ENCODE data around the gene NALCN. TPM values are rescaled to one million over a fixed set of nuclear protein-coding genes. Genes with fewer than 3 reads are reported as not detected.

Gene NALCN
- total RNA-seq, 1 donor from 2014 or later = 2.3 TPM

DNA sequence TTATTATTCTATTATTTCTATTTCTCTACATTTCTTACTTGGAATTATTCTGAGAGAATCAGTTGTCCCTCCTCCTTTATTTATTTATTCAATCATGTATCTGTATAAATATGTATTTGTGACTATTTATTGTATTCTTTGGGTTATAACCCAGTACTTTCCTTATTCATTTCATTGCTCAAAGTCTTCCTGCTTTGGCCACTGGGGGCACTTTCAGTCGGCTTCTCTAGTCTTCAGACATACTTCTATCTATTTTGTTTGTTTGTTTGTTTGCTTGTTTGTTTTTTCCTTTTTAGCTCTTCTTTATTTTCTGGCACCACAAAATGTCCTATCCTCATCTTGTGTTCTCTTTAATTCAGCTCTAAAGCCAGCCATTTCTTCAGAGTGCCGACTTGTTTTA lies 260.4 kb downstream of the NALCN start:
- intact Hi-C loops (cut with DNase I) = no loop called here
- DNase-seq (ENCODE audit: low spot score) = no peak

DNA sequence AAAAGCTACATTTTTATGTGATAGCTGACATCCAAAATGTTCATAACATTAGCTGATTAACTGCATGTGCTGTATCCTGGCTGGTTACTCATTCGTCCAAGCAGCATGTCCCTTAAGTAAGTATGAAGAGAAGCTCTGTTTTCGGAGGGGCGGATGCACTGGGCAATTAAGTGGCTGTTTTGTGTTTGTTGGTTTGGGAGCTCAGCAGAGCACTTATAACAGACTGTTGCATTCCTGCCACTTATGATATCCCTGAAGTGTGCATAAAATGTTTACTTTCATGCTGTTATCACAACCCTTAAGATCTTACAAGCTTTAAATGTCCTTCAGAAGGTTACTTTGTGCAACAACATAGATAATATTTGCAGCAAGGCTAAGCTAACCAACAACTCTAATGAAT lies 264.1 kb downstream of the NALCN start:
- DNase-seq (ENCODE audit: low spot score) = no peak
- intact Hi-C loops (cut with DNase I) = no loop called here

DNA sequence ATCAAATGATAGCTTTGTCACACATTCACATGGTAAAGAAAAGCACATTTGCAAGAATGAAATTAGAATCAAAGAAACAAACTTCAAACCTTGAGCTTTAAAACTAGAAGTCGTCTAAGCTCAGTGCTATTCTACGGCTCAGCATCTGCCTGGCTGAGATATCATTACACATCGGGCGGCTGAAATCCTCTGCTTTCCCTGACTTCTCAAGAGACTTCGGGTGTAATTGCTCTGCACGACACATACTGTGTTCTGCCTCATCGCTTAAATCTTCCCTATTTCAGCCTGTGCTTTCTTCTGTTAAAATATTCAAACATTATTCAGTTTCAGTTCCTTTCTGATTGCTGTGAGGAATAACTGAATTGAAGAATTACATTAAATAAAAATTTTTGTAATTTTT lies 265.3 kb downstream of the NALCN start:
- intact Hi-C loops (cut with DNase I) = no loop called here
- DNase-seq (ENCODE audit: low spot score) = no peak

DNA sequence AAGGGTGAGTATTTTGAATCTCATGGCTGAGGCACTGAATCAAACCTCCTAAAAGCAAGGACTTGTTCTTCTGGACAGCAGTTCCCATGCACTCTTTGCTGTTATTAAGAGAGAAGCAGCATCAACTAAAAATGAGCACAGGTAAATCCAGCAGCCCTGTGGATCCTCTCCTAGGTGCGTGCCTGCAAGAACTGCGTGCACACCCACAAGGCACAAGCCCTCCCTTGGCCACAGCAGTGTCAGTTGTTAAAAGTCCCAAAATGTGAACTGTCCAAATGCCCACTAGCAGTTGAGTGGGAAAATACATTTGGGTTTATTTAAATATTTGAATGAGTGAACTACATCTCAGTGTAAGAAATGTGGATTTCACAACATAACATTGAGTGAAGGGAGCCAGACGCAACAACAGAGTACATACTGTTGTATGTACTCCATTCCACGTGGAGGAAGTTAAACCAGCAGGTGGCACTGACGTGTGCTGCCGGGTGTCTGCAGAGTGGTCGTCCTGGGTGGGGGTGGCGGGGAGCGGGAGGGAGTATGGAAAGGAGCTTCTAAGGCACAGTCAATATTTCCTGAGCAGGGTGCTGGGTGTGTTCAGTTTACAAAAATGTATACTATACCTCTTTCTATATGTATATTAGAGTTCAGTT lies 266.4 kb downstream of the NALCN start:
- no peak for DNase-seq (ENCODE audit: low spot score)
- intact Hi-C loops (cut with DNase I) = no loop called here

DNA sequence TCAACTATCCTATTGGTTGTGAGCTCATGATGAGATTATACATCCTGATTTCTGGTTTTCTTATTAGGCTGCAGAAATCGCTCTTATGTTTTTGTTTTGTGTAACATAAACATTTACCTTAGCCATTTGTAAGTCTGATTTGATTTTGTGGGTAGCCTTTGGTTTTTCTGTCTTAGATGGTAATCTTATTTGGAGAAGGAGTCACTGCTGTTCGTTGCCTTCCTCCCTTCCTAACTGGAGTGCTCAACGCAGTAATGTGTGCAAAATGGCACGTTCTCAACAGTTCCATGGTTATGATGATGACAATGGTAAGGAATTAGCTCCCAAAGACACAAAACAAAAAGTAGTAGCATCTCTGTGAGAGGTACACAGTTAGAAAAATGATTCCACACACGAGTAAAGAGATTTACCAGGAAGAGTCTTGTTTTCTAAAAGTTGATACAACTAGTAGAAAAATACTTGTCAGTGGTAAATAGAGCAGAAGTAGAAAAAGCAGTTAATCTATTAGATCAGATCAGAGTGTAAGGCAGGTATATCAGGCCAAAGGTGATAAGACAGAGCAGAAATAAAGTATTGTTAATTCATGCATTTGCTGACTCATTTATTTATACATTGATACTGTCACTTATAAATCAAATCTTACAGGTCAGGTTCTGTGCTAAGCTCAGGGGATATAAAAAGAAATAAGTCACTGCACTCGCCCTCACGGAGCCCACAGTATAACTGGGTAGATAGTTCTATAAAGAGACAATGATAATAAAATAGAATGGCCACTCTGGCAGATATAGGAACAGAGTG lies 270.0 kb downstream of the NALCN start:
- DNase-seq (ENCODE audit: low spot score) = no peak
- intact Hi-C loops (cut with DNase I) = no loop called here

DNA sequence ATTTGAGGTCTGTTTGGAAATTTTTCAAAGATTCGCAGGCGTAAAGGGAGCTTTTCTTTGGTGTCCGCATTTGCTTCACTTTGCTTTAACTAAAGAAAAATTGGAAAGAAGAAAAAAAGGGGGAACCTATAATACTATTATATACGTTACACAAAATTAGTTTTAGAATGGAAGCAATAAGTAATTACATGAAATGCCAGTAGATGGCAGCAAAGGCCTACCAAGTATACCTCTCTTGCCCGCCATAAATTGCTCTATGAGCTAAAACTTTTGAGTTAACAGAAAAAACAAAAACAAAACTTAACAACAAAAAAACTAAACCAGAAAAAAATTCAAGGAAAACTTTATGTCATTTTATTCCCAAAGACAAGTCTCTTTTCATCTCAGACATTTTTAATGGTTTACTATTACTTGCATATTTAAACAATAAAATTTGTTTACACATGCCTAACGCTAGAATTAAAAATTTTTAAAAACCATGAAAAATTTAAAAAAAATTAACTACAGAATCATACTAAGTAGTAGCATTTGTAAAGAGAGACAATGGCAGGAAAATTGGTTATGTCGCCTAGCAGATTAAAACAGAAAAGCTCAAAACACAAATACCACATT lies 271.4 kb downstream of the NALCN start:
- DNase-seq (ENCODE audit: low spot score) = no peak
- intact Hi-C loops (cut with DNase I) = no loop called here

DNA sequence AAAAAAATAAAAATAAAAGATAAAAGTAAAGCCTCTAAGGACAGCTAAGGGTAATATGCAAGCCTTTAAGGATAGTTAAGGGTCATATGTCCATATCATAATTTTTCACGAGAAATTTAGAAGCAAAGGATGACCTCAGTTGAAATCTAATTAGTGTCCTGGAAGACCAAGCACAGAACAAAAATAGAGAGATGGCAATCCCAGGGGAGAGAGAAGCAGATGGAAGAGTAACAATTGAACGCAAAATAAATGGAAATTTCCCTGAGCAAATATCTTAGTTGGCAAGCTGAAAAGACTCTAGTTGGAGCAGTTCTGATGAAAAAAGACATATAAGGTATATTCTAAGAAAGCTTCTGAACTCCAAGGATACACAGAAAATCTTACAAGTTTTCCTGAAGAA lies 275.4 kb downstream of the NALCN start:
- no peak for DNase-seq (ENCODE audit: low spot score)
- intact Hi-C loops (cut with DNase I) = no loop called here

DNA sequence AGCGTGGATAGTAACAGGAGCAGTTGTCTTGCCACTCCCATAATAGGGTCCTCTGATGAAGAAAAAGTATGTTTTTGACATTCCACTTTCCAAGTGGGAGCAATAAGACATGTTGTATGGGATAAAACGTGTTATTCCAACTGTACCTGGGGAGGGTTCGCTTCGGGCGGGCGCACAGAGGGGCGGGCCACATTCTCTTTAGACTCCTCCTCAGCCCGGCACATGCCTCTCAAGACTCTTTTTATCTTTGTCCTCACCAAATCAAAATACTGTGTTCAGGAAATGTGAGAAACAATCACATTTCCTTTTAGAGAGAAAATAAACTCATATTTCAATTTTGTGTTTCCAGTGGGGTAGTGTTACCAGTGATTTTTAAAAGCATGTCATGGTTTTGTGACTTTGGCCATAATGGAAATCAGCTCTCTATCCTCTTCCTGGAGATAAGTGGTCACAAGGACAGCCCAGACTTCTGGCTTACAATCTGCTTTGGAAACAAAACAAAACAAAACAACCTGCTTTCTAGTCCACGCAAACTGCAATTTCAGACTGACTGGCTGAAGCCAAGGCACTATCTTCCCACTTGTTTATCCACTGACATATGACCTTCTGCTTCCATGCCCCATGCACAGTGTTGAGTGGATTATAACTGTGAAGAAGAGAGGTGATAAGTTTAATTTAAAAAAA lies 276.1 kb downstream of the NALCN start:
- intact Hi-C loops (cut with DNase I) = no loop called here
- no peak for DNase-seq (ENCODE audit: low spot score)

DNA sequence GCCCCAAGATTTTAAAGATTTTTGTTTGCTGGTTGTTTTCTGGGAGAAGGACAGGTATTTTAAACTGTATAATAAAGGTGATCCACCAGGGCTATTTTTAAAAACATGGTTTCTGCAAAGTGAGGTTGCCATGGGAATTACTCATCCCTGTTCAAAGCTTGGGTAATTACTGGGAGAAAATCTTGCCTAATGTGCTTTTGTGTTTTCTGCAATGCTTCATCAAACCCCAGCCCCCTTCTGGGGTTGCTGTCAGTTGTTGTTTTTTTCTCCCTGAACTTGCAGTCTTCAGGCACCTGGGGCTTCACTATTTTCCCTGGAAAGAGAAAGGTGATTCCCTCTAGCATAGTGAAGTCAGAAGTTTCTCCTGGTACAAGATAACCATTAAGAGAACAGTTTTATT lies 277.2 kb downstream of the NALCN start:
- no peak for DNase-seq (ENCODE audit: low spot score)
- intact Hi-C loops (cut with DNase I) = no loop called here

DNA sequence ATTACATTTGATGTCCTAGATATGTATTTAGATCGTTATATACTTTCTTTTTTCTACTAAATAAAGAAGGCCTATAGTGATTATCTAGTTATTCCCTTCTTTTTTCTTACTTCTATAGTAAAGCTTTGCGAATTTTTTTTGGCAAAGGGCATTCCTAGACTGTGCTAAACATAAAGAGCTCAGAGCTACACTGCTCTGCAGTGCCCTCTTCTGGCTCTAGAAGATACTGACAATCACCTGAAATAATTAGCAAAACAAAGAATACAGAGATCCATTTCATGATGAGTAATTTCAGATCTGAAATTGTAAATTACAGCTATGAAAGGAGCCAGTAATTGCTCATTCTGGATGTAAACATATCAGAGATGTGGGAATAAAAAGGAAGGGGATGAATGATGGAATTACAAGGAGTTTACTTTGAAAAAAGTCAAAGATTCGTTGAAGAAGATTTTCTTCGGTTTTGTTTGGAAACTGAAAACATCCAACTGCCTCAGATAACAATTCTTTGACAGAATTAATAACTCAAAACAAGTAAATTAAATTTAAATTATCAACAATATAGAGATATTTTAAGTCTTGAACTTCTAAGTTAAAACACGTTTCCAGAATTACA lies 288.5 kb downstream of the NALCN start:
- intact Hi-C loops (cut with DNase I) = no loop called here
- DNase-seq (ENCODE audit: low spot score) = no peak

DNA sequence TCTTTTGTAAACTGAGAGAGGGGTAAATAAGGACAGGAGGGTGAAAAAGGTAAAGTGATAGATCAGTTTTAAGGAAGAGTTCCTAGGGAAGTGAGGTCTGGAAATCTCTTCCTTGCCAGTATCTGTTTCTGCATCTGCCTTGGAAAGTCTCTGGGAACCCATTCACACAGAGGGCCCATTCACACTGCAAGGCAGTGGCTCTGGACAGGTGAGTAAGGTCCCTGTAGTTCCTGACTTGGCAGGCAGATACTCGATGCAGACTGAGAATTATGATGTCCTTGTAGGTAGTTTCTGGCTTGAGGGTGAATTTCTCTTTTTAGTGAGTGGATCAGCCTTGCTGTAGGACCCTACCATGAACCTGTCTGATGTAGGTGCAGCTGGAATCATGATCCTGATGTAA lies 293.3 kb downstream of the NALCN start:
- intact Hi-C loops (cut with DNase I) = no loop called here
- DNase-seq (ENCODE audit: low spot score) = no peak

DNA sequence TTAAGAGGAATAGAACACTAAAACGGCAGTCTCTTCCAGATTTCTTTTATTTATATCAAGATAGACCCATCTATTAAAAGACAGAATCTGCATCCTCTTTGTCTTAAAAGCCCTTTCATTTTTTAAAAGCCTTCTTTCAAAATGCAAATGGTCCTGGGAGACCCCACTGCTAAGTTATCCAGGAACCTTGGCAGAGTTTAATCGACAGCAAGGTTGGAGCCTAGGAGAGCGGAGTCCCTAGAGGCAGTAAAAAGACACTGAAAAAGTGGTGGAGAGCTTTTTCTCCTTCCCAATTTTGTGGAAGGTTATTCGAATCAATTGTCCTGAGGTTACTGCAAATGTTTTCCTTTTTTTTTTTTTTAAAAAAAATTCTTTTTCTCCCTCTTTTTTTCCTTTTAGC lies 294.7 kb downstream of the NALCN start:
- intact Hi-C loops (cut with DNase I) = no loop called here
- DNase-seq (ENCODE audit: low spot score) = no peak

DNA sequence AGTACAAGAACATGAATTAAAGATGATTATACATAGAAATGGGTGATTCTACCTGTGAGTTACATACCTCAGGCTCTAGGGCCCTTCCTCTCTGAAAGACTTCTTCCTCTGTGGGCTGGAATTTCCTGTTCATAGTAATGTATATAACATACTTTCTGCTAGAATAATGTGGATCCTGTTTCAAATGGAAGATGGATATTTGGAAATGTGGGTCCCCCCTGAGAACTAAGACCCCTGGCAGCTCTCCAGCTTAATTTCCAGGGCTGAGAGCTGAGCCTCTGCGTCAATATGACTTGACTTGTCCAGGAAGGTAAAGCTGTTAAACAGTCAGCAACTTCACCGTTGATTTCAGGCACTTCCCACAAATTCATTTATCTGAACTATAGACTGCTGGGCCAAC lies 296.3 kb downstream of the NALCN start:
- intact Hi-C loops (cut with DNase I) = no loop called here

DNA sequence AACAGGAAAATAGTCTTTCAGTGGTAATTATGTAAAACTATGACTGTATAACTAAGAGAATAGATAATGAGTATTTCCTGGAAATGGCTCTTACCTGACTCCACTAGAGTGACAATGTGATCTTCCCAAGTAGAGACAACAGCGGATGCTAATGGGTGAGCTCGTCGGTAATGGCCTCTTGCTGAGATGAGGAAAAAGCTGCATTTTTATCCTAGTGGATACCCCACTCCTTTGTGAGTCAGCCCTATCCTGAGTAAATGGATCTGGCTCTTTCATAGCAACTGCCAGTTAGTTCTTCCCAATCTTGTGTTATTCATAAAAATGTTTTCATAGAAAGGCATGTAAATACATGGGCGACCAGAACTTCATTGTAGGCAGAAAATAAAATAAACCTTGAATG lies 299.5 kb downstream of the NALCN start:
- intact Hi-C loops (cut with DNase I) = no loop called here
- DNase-seq (ENCODE audit: low spot score) = no peak

More for the DNA sequence above, 296.3 kb downstream of the NALCN start:
- DNase-seq (ENCODE audit: low spot score) = no peak

DNA sequence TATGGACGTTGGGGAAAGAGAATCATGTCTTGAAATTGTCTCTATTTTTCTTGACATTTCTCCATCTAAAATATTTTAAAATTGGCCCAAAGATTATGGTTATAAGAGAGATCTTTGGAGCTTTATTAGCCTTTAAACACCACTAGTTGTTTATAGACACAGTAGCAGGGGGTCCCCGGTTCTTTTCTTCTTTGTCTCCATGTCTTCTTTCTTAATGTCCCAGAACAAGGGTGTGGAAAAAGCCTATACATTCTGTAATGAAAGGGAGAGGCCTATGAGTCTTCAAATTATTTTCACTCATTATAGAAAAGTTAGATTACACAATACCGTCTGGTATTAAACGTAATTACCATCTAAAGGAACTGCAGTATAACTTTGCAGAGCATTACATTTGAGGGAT lies 300.0 kb downstream of the NALCN start:
- intact Hi-C loops (cut with DNase I) = no loop called here
- DNase-seq (ENCODE audit: low spot score) = no peak

DNA sequence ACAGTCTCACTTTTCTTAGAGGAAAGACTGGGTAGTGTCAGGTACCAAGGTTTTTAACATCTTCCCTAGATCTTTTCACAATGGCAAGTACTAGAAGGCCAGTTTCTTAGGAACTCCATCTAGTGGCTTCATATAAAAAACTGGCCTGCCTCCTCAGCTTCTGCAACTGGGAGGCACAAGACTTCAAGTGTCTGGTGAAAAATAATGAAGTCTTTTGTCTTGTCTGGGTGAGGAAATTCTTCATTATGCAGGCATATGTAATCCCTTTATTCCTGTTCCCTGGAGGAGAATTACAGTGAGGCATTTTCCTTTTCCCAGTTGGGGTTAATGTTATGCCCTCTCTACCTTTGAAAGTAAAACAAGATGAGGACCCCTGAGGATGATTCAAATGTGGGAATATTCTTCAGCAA lies 300.5 kb downstream of the NALCN start:
- no peak for DNase-seq (ENCODE audit: low spot score)
- intact Hi-C loops (cut with DNase I) = no loop called here

DNA sequence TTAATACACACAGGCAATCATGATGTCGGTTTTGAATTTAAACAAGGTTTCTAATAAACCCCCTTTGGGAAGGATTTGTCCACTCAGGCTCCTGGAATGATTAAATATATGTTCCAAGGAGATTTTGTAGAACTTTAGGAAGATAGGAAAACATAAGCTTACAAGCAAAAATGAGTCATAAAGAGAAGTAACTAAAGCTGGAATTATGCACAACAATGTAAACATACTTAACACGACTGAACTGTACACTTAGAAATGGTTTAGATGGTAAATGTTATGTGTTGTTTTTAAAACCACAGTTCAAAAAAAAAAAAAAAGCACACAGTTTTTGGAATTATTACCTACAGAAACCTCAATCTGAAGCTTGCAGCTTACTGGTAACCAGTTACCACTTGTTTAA lies 304.4 kb downstream of the NALCN start:
- DNase-seq (ENCODE audit: low spot score) = no peak
- intact Hi-C loops (cut with DNase I) = no loop called here

DNA sequence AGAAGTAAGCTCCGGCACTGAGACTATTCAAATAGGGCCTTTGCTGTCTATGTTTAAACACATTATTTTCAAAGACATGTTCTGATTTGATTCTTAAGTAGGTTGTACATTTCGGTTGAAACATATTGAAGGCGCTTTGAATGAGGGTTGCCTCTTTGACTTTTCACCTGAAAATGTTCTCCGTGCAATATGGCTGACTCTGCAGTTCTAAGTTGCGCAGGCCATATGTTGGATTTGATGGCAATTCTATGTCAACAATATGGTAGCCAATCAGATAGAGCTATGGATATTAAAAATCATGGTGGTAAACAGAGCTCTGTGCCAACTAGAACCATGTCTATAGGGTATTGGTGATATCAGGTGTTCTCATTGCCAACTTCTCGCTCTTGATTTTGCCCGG lies 307.3 kb downstream of the NALCN start:
- intact Hi-C loops (cut with DNase I) = no loop called here
- DNase-seq (ENCODE audit: low spot score) = no peak

DNA sequence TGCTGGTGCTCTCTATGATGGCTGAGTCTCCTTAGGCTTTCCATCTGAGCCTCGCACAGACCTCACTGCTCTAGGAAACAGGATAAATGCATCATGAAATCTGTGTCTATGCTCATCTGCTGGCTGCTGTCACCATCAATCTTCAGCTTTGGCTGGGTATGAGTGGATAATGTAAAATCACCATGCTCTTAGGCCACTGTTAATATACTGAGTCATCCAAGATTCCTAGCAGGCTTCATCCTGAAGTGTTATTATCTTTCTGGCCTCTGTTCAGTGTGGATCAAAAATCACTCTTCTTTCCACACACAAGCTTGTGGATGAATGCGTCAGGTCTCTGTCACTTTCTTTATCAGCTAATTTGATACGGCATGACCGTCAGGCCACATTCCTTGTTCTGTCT lies 317.4 kb downstream of the NALCN start:
- intact Hi-C loops (cut with DNase I) = no loop called here

DNA sequence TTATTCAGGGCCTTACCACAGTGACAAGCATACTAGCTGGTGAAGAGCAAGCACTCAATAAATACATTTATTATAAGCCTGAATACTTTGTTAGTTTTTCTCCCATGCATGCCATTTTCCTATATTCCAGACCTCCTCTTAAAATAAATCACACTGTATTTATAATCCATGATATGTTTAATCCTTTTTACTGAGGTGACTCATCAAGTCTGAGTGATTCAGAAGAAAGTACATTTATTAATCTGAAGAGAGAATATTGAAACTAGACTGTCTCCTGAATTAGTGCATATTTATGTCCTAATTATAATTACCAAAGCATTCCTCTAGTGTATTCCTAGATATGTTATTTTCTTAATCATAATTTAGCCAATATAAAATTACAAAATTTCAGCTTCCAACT lies 323.3 kb downstream of the NALCN start:
- intact Hi-C loops (cut with DNase I) = no loop called here
- DNase-seq (ENCODE audit: low spot score) = no peak

More for the DNA sequence above, 317.4 kb downstream of the NALCN start:
- no peak for DNase-seq (ENCODE audit: low spot score)

All from cardiac septum (tissue), 1 donor.